HEK293 (cell line): ENCODE results near the gene NAT16.

Experiments
- GLIS1 ChIP-seq: fragments of 450-650 bp; formaldehyde crosslinking; IDR thresholded peaks from 2 replicates; pipeline ENCODE4 v1.5.1; 2016; ENCODE audit warnings: missing biosample characterization, missing genetic modification characterization
- GLIS2 ChIP-seq: fragments of 450-650 bp; formaldehyde crosslinking; IDR thresholded peaks from 2 replicates; pipeline ENCODE4 v1.5.1; 2016; ENCODE audit warnings: missing biosample characterization, missing genetic modification characterization
- MZF1 ChIP-seq: fragments of 450-650 bp; formaldehyde crosslinking; IDR thresholded peaks from 2 replicates; pipeline ENCODE4 v1.5.1; 2017; ENCODE audit warnings: missing biosample characterization, missing genetic modification characterization, borderline replicate concordance
- PBX3 ChIP-seq: sonication (generic); formaldehyde crosslinking; IDR thresholded peaks from 2 replicates; pipeline ENCODE4 v1.8.1; 2022; ENCODE audit warnings: mild to moderate bottlenecking, moderate library complexity, missing genetic modification reagents
- RBAK ChIP-seq: fragments of 450-650 bp; formaldehyde crosslinking; IDR thresholded peaks from 2 replicates; pipeline ENCODE4 v1.5.1; 2016; ENCODE audit warnings: missing biosample characterization, missing genetic modification characterization
- SP3 ChIP-seq: fragments of 450-650 bp; formaldehyde crosslinking; IDR thresholded peaks from 2 replicates; pipeline ENCODE4 v1.5.1; 2016; ENCODE audit warnings: missing biosample characterization, missing genetic modification characterization
- ZBTB1 ChIP-seq: fragments of 450-650 bp; formaldehyde crosslinking; IDR thresholded peaks from 2 replicates; pipeline ENCODE4 v1.5.1; 2016; ENCODE audit warnings: missing biosample characterization, missing genetic modification characterization
- ZBTB17 ChIP-seq: fragments of 450-650 bp; formaldehyde crosslinking; IDR thresholded peaks from 2 replicates; pipeline ENCODE4 v1.5.1; 2016; ENCODE audit warnings: missing biosample characterization, missing genetic modification characterization
- ZBTB48 ChIP-seq: fragments of 450-650 bp; formaldehyde crosslinking; IDR thresholded peaks from 2 replicates; pipeline ENCODE4 v1.5.1; 2016; ENCODE audit warnings: missing biosample characterization, missing genetic modification characterization
- ZBTB6 ChIP-seq: fragments of 450-650 bp; formaldehyde crosslinking; IDR thresholded peaks from 2 replicates; pipeline ENCODE4 v1.5.1; 2017; ENCODE audit warnings: missing biosample characterization, missing genetic modification characterization
- ZBTB8A ChIP-seq: fragments of 450-650 bp; formaldehyde crosslinking; IDR thresholded peaks from 2 replicates; pipeline ENCODE4 v1.5.1; 2016; ENCODE audit warnings: missing biosample characterization, missing genetic modification characterization
- ZFP3 ChIP-seq: fragments of 450-650 bp; formaldehyde crosslinking; IDR thresholded peaks from 2 replicates; pipeline ENCODE4 v1.5.1; 2016; ENCODE audit warnings: low read depth, missing biosample characterization, missing genetic modification characterization
- ZFP37 ChIP-seq: fragments of 450-650 bp; formaldehyde crosslinking; IDR thresholded peaks from 2 replicates; pipeline ENCODE4 v1.5.1; 2016; ENCODE audit warnings: missing biosample characterization, missing genetic modification characterization
- ZFP69B ChIP-seq: fragments of 450-650 bp; formaldehyde crosslinking; IDR thresholded peaks from 2 replicates; pipeline ENCODE4 v1.5.1; 2016; ENCODE audit warnings: missing biosample characterization, missing genetic modification characterization
- ZNF114 ChIP-seq: fragments of 450-650 bp; formaldehyde crosslinking; IDR thresholded peaks from 2 replicates; pipeline ENCODE4 v1.5.0; 2017; ENCODE audit warnings: missing biosample characterization, missing genetic modification characterization
- ZNF138 ChIP-seq: fragments of 450-650 bp; formaldehyde crosslinking; IDR thresholded peaks from 2 replicates; pipeline ENCODE4 v1.5.1; 2016; ENCODE audit warnings: missing biosample characterization, missing genetic modification characterization, borderline replicate concordance
- ZNF266 ChIP-seq: fragments of 450-650 bp; formaldehyde crosslinking; IDR thresholded peaks from 2 replicates; pipeline ENCODE4 v1.5.1; 2016; ENCODE audit warnings: missing biosample characterization, missing genetic modification characterization, low read depth
- ZNF366 ChIP-seq: fragments of 450-650 bp; formaldehyde crosslinking; conservative IDR thresholded peaks from 2 replicates; pipeline ENCODE4 v1.5.1; 2016; ENCODE audit warnings: missing biosample characterization, missing genetic modification characterization
- ZNF394 ChIP-seq: fragments of 450-650 bp; formaldehyde crosslinking; IDR thresholded peaks from 2 replicates; pipeline ENCODE4 v1.5.1; 2016; ENCODE audit warnings: missing biosample characterization, missing genetic modification characterization, mild to moderate bottlenecking, moderate library complexity, borderline replicate concordance
- ZNF426 ChIP-seq: fragments of 450-650 bp; formaldehyde crosslinking; IDR thresholded peaks from 2 replicates; pipeline ENCODE4 v1.5.1; 2017; ENCODE audit warnings: missing biosample characterization, missing genetic modification characterization, mild to moderate bottlenecking, inconsistent platforms, moderate library complexity
- ZNF449 ChIP-seq: fragments of 450-650 bp; formaldehyde crosslinking; IDR thresholded peaks from 2 replicates; pipeline ENCODE4 v1.5.1; 2017; ENCODE audit warnings: missing biosample characterization, mild to moderate bottlenecking, missing genetic modification characterization, moderate library complexity
- ZNF510 ChIP-seq: fragments of 450-650 bp; formaldehyde crosslinking; IDR thresholded peaks from 2 replicates; pipeline ENCODE4 v1.5.1; 2018; ENCODE audit warnings: mild to moderate bottlenecking, missing genetic modification characterization, missing biosample characterization; ENCODE audit not compliant: insufficient replicate concordance
- ZNF513 ChIP-seq: fragments of 450-650 bp; IDR thresholded peaks from 2 replicates; pipeline ENCODE4 v1.5.1; 2018; ENCODE audit warnings: missing biosample characterization, missing genetic modification characterization
- ZNF514 ChIP-seq: fragments of 450-650 bp; formaldehyde crosslinking; IDR thresholded peaks from 2 replicates; pipeline ENCODE4 v1.5.1; 2016; ENCODE audit warnings: missing biosample characterization, missing genetic modification characterization
- ZNF530 ChIP-seq: fragments of 450-650 bp; formaldehyde crosslinking; IDR thresholded peaks from 2 replicates; pipeline ENCODE4 v1.5.1; 2016; ENCODE audit warnings: low read depth, missing biosample characterization, missing genetic modification characterization
- ZNF585B ChIP-seq: fragments of 450-650 bp; formaldehyde crosslinking; IDR thresholded peaks from 2 replicates; pipeline ENCODE4 v1.5.1; 2016; ENCODE audit warnings: missing biosample characterization, missing genetic modification characterization
- ZNF623 ChIP-seq: fragments of 450-650 bp; formaldehyde crosslinking; IDR thresholded peaks from 2 replicates; pipeline ENCODE4 v1.5.1; 2016; ENCODE audit warnings: missing biosample characterization, missing genetic modification characterization
- ZNF629 ChIP-seq: fragments of 450-650 bp; formaldehyde crosslinking; IDR thresholded peaks from 2 replicates; pipeline ENCODE4 v1.5.1; 2017; ENCODE audit warnings: missing biosample characterization, missing genetic modification characterization
- ZNF692 ChIP-seq: fragments of 450-650 bp; formaldehyde crosslinking; IDR thresholded peaks from 2 replicates; pipeline ENCODE4 v1.5.1; 2016; ENCODE audit warnings: missing biosample characterization, missing genetic modification characterization
- ZNF777 ChIP-seq: fragments of 450-650 bp; formaldehyde crosslinking; IDR thresholded peaks from 2 replicates; pipeline ENCODE4 v1.5.1; 2017; ENCODE audit warnings: missing biosample characterization, missing genetic modification characterization, borderline replicate concordance
- ZNF843 ChIP-seq: fragments of 450-650 bp; formaldehyde crosslinking; IDR thresholded peaks from 2 replicates; pipeline ENCODE4 v1.5.1; 2016; ENCODE audit warnings: missing biosample characterization, missing genetic modification characterization
- ZSCAN5A ChIP-seq: fragments of 450-650 bp; formaldehyde crosslinking; IDR thresholded peaks from 2 replicates; pipeline ENCODE4 v1.5.1; 2016; ENCODE audit warnings: missing biosample characterization, missing genetic modification characterization

Gene NAT16

GRCh38 chr7:101165075-101165957 lies 14.8 kb downstream of the NAT16 start, which contains the start of gene VGF (continued):
- TF ChIP-seq ZNF114 (tag by site-specific recombination) (no peak), GLIS1 (tag by site-specific recombination) (0 out of 2 replicates have a peak, but pooled peaks have one; percentile 13), ZBTB1 (tag by site-specific recombination) (no peak), RBAK (no peak), ZBTB17 (tag by site-specific recombination) (no peak), ZBTB48 (no peak), GLIS2 (peak; percentile 24; the same call in 1 of the 2 replicates), ZNF623 (tag by site-specific recombination) (no peak), ZNF266 (no peak), ZNF510 (tag by site-specific recombination) (no peak), ZNF426 (tag by site-specific recombination) (no peak), ZNF513 (no peak; the same call in 1 of the 2 replicates), PBX3 (CRISPR knock-in tag) (peak; percentile 91; the same call in 1 of the 2 replicates), ZNF449 (tag by site-specific recombination) (peak; percentile 76), ZNF138 (tag by site-specific recombination) (no peak), MZF1 (no peak), ZNF777 (tag by site-specific recombination) (no peak), ZNF692 (tag by site-specific recombination) (peak; percentile 57), ZNF514 (tag by site-specific recombination) (no peak), ZNF585B (tag by site-specific recombination) (no peak), ZNF629 (peak; percentile 92), ZSCAN5A (peak; percentile 40; the same call in 1 of the 2 replicates), ZNF530 (no peak), SP3 (tag by site-specific recombination) (peak; percentile 91), ZBTB6 (peak; percentile 63; the same call in 1 of the 2 replicates), ZBTB8A (tag by site-specific recombination) (peak; percentile 91), ZNF394 (tag by site-specific recombination) (peak; percentile 72; the same call in 1 of the 2 replicates), ZNF366 (tag by site-specific recombination) (peak; percentile 95), ZNF843 (peak; percentile 47), ZFP69B (tag by site-specific recombination) (no peak), ZFP37 (no peak; the same call in 1 of the 2 replicates), ZFP3 (tag by site-specific recombination) (no peak)
